Measurements from ENCODE around the gene PSMB8.
A peak's percentile ranks its signal among the peaks of the same experiment; 100 is the strongest.
"Not testable (repeated sequence)": the region's sequence is repeated elsewhere in the genome, so short reads cannot be mapped to it uniquely, and the experiment has no call there.

The PSMB8 gene

GRCh38 chr6:32876603-32877002, 32.8 kb upstream of the PSMB8 start:
- no peak for DNase-seq (ENCODE audit: low read depth)
- H3K4me1 ChIP-seq (ENCODE audit: control insufficient read depth, insufficient read depth, low read length): no peaks in the 10 kb centered on the region

GRCh38 chr6:32873947-32874346, 30.1 kb upstream of the PSMB8 start:
- not testable (repeated sequence) for H3K4me3 ChIP-seq (ENCODE audit: low read length); H3K4me1 ChIP-seq (ENCODE audit: control insufficient read depth, insufficient read depth, low read length); H3K36me3 ChIP-seq (ENCODE audit: control insufficient read depth, insufficient read depth, low read length, severe bottlenecking); H3K9ac ChIP-seq (ENCODE audit: low read length); H3K27me3 ChIP-seq (replicated peaks; ENCODE audit: control insufficient read depth, insufficient read depth, low read length); H3K9me3 ChIP-seq (ENCODE audit: control insufficient read depth, low read length); DNase-seq (ENCODE audit: low read depth)

More at GRCh38 chr6:32876603-32877002, 32.8 kb upstream of the PSMB8 start:
- Histone ChIP-seq H3K9me3 (ENCODE audit: control insufficient read depth, low read length) (no peaks in the 10 kb centered on the region), H3K27me3 (replicated peaks; ENCODE audit: control insufficient read depth, insufficient read depth, low read length) (no peaks in the 10 kb centered on the region), H3K9ac (ENCODE audit: low read length) (no peak overlapping the region), H3K4me3 (ENCODE audit: low read length) (no peak overlapping the region), H3K36me3 (ENCODE audit: control insufficient read depth, insufficient read depth, low read length, severe bottlenecking) (no peaks in the 10 kb centered on the region)

DNA sequence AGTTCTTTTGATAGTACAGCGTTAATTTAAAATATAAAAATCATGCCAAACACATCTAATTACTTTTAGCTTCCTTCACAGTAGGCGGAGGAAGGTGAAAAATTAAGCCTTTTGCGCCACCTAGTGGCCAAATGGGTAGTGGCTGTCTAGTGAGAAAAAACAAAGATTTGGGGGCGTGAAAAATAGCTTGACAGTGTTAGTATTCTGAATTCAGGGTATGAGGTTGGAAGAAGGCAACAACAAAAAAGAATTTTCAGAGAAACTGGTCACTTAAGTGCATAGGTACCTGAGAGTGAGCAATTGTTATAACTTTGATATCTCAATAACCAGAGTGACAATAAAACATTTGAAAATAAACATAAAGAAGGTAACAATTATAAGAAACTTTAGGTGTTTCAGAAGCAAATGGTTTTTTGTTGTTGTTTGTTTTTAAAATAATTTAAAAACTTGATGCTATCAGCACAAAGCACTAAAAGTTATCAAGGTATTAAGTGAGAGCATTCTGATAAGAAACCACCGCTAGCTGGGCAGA, 24.5 kb upstream of the PSMB8 start:
- no peaks in the 10 kb centered on the region for H3K36me3 ChIP-seq (ENCODE audit: control insufficient read depth, insufficient read depth, low read length, severe bottlenecking)
- no peak overlapping the region for H3K4me3 ChIP-seq (ENCODE audit: low read length)
- H3K27me3 ChIP-seq (replicated peaks; ENCODE audit: control insufficient read depth, insufficient read depth, low read length): no peaks in the 10 kb centered on the region
- H3K9ac ChIP-seq (ENCODE audit: low read length): no peak overlapping the region
- no peaks in the 10 kb centered on the region for H3K4me1 ChIP-seq (ENCODE audit: control insufficient read depth, insufficient read depth, low read length)
- peak; percentile 93 for DNase-seq (ENCODE audit: low read depth)
- H3K9me3 ChIP-seq (ENCODE audit: control insufficient read depth, low read length): no peaks in the 10 kb centered on the region

- Histone ChIP-seq H3K4me3 (ENCODE audit: low read length) (no peak overlapping the region), H3K9ac (ENCODE audit: low read length) (no peak overlapping the region), H3K9me3 (ENCODE audit: control insufficient read depth, low read length) (no peaks in the 10 kb centered on the region), H3K36me3 (ENCODE audit: control insufficient read depth, insufficient read depth, low read length, severe bottlenecking) (no peaks in the 10 kb centered on the region), H3K4me1 (ENCODE audit: control insufficient read depth, insufficient read depth, low read length) (no peaks in the 10 kb centered on the region), H3K27me3 (replicated peaks; ENCODE audit: control insufficient read depth, insufficient read depth, low read length) (no peaks in the 10 kb centered on the region)
- no peak for DNase-seq (ENCODE audit: low read depth)
Observed at GRCh38 chr6:32867554-32868256, 23.9 kb upstream of the PSMB8 start.

DNA sequence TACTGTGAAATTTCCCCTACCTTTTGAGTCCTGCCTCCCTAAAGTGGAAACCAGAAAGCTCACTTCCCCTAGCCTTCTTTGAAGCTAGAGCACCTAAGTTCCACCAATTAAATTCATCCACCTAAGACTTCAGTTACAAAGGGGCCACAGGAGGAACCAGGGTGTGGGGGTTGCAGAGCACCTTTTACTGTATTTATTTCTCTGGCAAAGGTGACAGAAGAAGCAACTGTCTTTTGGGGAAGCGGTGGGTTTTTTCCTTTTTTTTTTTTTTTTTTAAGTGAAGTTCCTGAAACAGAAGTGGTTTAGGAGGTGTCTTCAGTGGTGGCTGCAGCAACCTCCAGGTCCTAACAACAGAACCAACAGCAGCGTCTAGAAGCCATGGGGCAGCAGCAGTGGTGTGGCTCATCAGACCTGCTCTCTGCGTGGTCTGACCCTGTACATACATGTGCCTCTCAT, 23.2 kb upstream of the PSMB8 start:
- Histone ChIP-seq H3K4me3 (ENCODE audit: low read length) (no peak overlapping the region), H3K27me3 (replicated peaks; ENCODE audit: control insufficient read depth, insufficient read depth, low read length) (no peaks in the 10 kb centered on the region)
- no peak for DNase-seq (ENCODE audit: low read depth)

DNA sequence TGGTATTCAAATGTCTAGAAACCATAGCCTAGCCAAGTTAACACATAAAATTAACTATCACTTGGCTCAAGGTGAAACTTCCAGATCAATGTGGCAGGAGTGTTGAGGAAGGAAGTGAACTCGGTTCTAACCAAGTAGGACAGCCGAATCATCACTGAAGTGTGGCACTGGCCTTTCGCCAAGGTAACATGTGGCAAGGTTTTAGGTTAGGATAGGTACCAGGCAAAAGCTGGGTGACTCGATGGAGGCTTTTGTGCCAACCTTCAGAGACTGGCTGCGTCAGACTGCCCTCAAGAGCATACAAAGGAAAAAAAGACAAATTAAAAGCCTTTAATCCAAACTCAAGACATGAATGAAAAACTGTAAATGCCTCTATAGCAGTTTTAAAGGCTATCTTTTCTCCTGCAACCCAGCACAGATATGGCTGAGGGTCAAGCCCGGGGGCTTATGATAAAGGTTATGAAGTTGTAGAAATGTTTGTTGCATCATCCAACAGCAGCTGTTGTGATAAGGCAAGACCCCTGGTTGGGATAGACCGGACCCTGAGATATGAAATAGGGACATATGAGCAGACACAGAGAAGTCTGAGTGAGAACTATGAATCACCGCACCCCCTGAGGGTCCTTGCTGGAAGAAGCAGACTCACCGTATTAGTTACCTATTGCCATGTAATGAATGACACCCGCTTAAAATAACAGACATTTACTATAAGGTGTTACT, 22.0 kb upstream of the PSMB8 start:
- no peak for DNase-seq (ENCODE audit: low read depth)
- H3K9me3 ChIP-seq (ENCODE audit: control insufficient read depth, low read length): no peaks in the 10 kb centered on the region
- no peak overlapping the region for H3K9ac ChIP-seq (ENCODE audit: low read length)
- no peaks in the 10 kb centered on the region for H3K36me3 ChIP-seq (ENCODE audit: control insufficient read depth, insufficient read depth, low read length, severe bottlenecking)
- H3K4me1 ChIP-seq (ENCODE audit: control insufficient read depth, insufficient read depth, low read length): no peaks in the 10 kb centered on the region
- H3K27me3 ChIP-seq (replicated peaks; ENCODE audit: control insufficient read depth, insufficient read depth, low read length): no peaks in the 10 kb centered on the region
- H3K4me3 ChIP-seq (ENCODE audit: low read length): no peak overlapping the region

More for the DNA sequence above, 23.2 kb upstream of the PSMB8 start:
- Histone ChIP-seq H3K4me1 (ENCODE audit: control insufficient read depth, insufficient read depth, low read length) (no peaks in the 10 kb centered on the region), H3K9me3 (ENCODE audit: control insufficient read depth, low read length) (no peaks in the 10 kb centered on the region), H3K9ac (ENCODE audit: low read length) (no peak overlapping the region), H3K36me3 (ENCODE audit: control insufficient read depth, insufficient read depth, low read length, severe bottlenecking) (no peaks in the 10 kb centered on the region)

- peaks cover 8% of the 10 kb centered on the region for H3K36me3 ChIP-seq (ENCODE audit: control insufficient read depth, insufficient read depth, low read length, severe bottlenecking)
- DNase-seq (ENCODE audit: low read depth): no peak
Observed at GRCh38 chr6:32862725-32863124, 18.9 kb upstream of the PSMB8 start.

GRCh38 chr6:32860674-32861073, 16.8 kb upstream of the PSMB8 start:
- no peaks in the 10 kb centered on the region for H3K27me3 ChIP-seq (replicated peaks; ENCODE audit: control insufficient read depth, insufficient read depth, low read length)

More at GRCh38 chr6:32862725-32863124, 18.9 kb upstream of the PSMB8 start:
- no peaks in the 10 kb centered on the region for H3K9me3 ChIP-seq (ENCODE audit: control insufficient read depth, low read length)
- no peaks in the 10 kb centered on the region for H3K27me3 ChIP-seq (replicated peaks; ENCODE audit: control insufficient read depth, insufficient read depth, low read length)
- no peaks in the 10 kb centered on the region for H3K4me1 ChIP-seq (ENCODE audit: control insufficient read depth, insufficient read depth, low read length)
- H3K4me3 ChIP-seq (ENCODE audit: low read length): no peak overlapping the region
- H3K9ac ChIP-seq (ENCODE audit: low read length): no peak overlapping the region

DNA sequence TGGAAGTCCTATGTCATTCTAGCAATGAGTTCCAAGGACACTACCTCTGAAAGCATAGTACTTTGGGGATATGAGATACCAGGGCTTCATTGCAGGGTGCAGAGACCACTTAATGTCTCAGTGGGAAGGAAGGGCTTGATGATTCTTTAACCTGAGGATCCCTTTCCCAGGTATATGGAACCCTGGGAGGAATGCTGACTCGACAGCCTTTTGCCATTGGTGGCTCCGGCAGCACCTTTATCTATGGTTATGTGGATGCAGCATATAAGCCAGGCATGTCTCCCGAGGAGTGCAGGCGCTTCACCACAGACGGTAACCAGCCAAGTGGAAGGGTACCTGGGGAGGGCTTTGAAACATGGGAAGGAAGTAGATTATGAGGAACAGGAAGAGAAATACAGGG, 14.3 kb upstream of the PSMB8 start:
- peaks cover 6% of the 10 kb centered on the region for H3K4me1 ChIP-seq (ENCODE audit: control insufficient read depth, insufficient read depth, low read length)
- no peak for DNase-seq (ENCODE audit: low read depth)
- H3K27me3 ChIP-seq (replicated peaks; ENCODE audit: control insufficient read depth, insufficient read depth, low read length): no peaks in the 10 kb centered on the region
- peaks cover 8% of the 10 kb centered on the region for H3K36me3 ChIP-seq (ENCODE audit: control insufficient read depth, insufficient read depth, low read length, severe bottlenecking)
- H3K4me3 ChIP-seq (ENCODE audit: low read length): no peak overlapping the region
- H3K9me3 ChIP-seq (ENCODE audit: control insufficient read depth, low read length): no peaks in the 10 kb centered on the region
- H3K9ac ChIP-seq (ENCODE audit: low read length): no peak overlapping the region

More at GRCh38 chr6:32860674-32861073, 16.8 kb upstream of the PSMB8 start:
- H3K4me1 ChIP-seq (ENCODE audit: control insufficient read depth, insufficient read depth, low read length): no peaks in the 10 kb centered on the region
- no peak for DNase-seq (ENCODE audit: low read depth)
- H3K9ac ChIP-seq (ENCODE audit: low read length): no peak overlapping the region
- H3K4me3 ChIP-seq (ENCODE audit: low read length): no peak overlapping the region
- H3K9me3 ChIP-seq (ENCODE audit: control insufficient read depth, low read length): no peaks in the 10 kb centered on the region
- peaks cover 8% of the 10 kb centered on the region for H3K36me3 ChIP-seq (ENCODE audit: control insufficient read depth, insufficient read depth, low read length, severe bottlenecking)

DNA sequence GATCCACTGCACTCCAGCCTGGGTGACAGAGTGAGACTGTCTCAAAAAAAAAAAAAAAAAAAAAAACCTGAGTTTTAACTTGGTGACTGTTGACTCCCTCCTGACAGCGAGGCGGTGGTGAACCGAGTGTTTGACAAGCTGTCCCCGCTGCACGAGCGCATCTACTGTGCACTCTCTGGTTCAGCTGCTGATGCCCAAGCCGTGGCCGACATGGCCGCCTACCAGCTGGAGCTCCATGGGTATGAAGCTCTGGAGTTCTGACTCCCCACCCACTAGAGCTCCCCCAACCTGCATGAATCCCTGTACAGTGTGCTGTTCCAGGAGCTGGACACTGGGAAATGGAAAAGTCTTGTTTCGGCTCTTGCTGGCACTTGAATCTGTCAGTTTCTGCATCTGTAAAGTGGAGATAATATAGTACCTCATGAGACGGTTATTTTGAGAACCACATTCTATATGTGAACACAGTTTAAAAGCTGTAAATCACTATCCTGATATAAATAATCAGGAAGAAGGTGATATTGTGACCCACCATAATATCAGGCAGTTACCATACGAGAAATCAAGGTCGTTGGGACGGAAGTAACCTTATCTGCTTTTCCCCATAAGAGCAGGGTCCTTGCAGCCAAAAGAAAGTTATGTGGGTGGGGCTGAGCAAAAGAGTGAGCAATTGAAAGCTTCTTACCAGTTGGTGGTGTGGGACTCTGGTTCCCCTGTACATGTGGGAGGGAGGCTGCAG, 13.5 kb upstream of the PSMB8 start:
- H3K27me3 ChIP-seq (replicated peaks; ENCODE audit: control insufficient read depth, insufficient read depth, low read length): no peaks in the 10 kb centered on the region

More for the DNA sequence above, 13.5 kb upstream of the PSMB8 start:
- Histone ChIP-seq H3K4me3 (ENCODE audit: low read length) (no peak overlapping the region), H3K9ac (ENCODE audit: low read length) (no peak overlapping the region), H3K9me3 (ENCODE audit: control insufficient read depth, low read length) (no peaks in the 10 kb centered on the region), H3K4me1 (ENCODE audit: control insufficient read depth, insufficient read depth, low read length) (peaks cover 9% of the 10 kb centered on the region), H3K36me3 (ENCODE audit: control insufficient read depth, insufficient read depth, low read length, severe bottlenecking) (peaks cover 8% of the 10 kb centered on the region)
- DNase-seq (ENCODE audit: low read depth): no peak
